HCT116 (cell line): Measurements from ENCODE around the gene FCER2. TPM values are rescaled to one million over a fixed set of nuclear protein-coding genes. Genes with fewer than 3 reads are reported as not detected.

Experiments used
- ATAC-seq: fragments of 200-7000 bp; cut with Tn5 transposase; 2 replicates; pipeline ENCODE4 v1.9.1; 2020; ENCODE audit warnings: mild to moderate bottlenecking, moderate library complexity
- BruUV-seq: library from RNA; stranded (reverse); fragments of 400-500 nt; replicated peaks from 2 replicates; lab custom pipeline; 2021; lab: Mats Ljungman, UMichigan
- CTCF ChIA-PET: fragments of 300-600 bp; sonication (Branson Sonifier 250); formaldehyde crosslinking; loops from one replicate; lab custom pipeline; 2021; ENCODE audit warnings: antibody characterized with exemption; lab: Charles Lee
- POLR2A ChIA-PET: fragments of 300-600, 350-600 bp; sonication (Branson Sonifier 250); formaldehyde crosslinking; loops from one replicate; lab custom pipeline; 2021; ENCODE audit warnings: antibody characterized with exemption; lab: Charles Lee
- RAD21 ChIA-PET, 2 experiments: fragments of 300-600 bp; sonication (Branson Sonifier 250); formaldehyde crosslinking; loops; one replicate each; lab custom pipeline; 2023; ENCODE audit warnings: low total read pairs in 2 of 2; ENCODE audit not compliant: uncharacterized antibody in 2 of 2, unreplicated experiment in 2 of 2, low non-redundant PET in 1 of 2; lab: Charles Lee
- DNase-seq: peaks from one replicate; pipeline ENCODE4 v3.0.0-alpha.2; 2010; ENCODE audit warnings: low read depth, low spot score
- H2AFZ ChIP-seq: fragments of 200-600 bp; shearing (Covaris generic), sonication (generic); 2 replicates; pipeline ENCODE4 v1.6.1; 2017; ENCODE audit warnings: low read depth, mixed run types, mixed read lengths, antibody characterized with exemption, low read length; ENCODE audit not compliant: poor library complexity, severe bottlenecking
- H3K27ac ChIP-seq: 2 replicates; pipeline ENCODE4 v1.5.1; 2012; ENCODE audit warnings: low read depth, low read length
- H3K27me3 ChIP-seq: fragments of 200-600 bp; sonication (generic); 2 replicates; pipeline ENCODE4 v1.6.1; 2016; ENCODE audit warnings: mixed run types, low read length, mixed read lengths; ENCODE audit not compliant: insufficient read depth
- H3K36me3 ChIP-seq, 2 experiments: fragments of 200-500 bp in 1 of 2; fragments of 200-600 bp in 1 of 2; sonication (Bioruptor generic) in 1 of 2; sonication (generic) in 1 of 2; 2 replicates each; pipeline versions ENCODE4 v1.5.1 to v1.6.1; 2014 to 2016; ENCODE audit warnings: low read length in 2 of 2, inconsistent platforms in 1 of 2, mixed read lengths in 1 of 2, mixed run types in 1 of 2; ENCODE audit not compliant: insufficient read depth in 2 of 2, control insufficient read depth in 1 of 2
- H3K4me1 ChIP-seq, 2 experiments: fragments of 200-600 bp in 1 of 2; sonication (generic) in 1 of 2; 2 replicates each; pipeline versions ENCODE4 v1.5.1 to v1.6.1; 2012 to 2017; ENCODE audit warnings: low read length in 2 of 2, inconsistent platforms in 1 of 2, mild to moderate bottlenecking in 1 of 2, mixed read lengths in 1 of 2, mixed run types in 1 of 2, moderate library complexity in 1 of 2; ENCODE audit not compliant: insufficient read depth in 2 of 2, control insufficient read depth in 1 of 2
- H3K4me2 ChIP-seq: fragments of 200-600 bp; sonication (generic); 2 replicates; pipeline ENCODE4 v1.6.1; 2017; ENCODE audit warnings: mixed run types, low read length, mixed read lengths
- H3K4me3 ChIP-seq, 2 experiments: fragments of 200-600 bp in 1 of 2; sonication (generic) in 1 of 2; replicated peaks in 1 of 2; 2 replicates each; pipeline ENCODE4 v1.5.1; 2011 to 2016; ENCODE audit warnings: low read length in 2 of 2, control low read depth in 1 of 2, low read depth in 1 of 2, mild to moderate bottlenecking in 1 of 2, mixed read lengths in 1 of 2, mixed run types in 1 of 2
- H3K79me2 ChIP-seq: fragments of 200-600 bp; sonication (generic); 2 replicates; pipeline ENCODE4 v1.6.1; 2017; ENCODE audit warnings: mild to moderate bottlenecking, mixed run types, low read length, moderate library complexity, mixed read lengths; ENCODE audit not compliant: insufficient read depth
- H3K9ac ChIP-seq: fragments of 200-600 bp; sonication (generic); 2 replicates; pipeline ENCODE4 v1.6.1; 2016; ENCODE audit warnings: low read length, mixed read lengths
- H3K9me2 ChIP-seq: fragments of 200-600 bp; sonication (generic), shearing (Covaris generic); 2 replicates; pipeline ENCODE4 v1.6.1; 2017; ENCODE audit warnings: mixed run types, mild to moderate bottlenecking, moderate library complexity; ENCODE audit not compliant: insufficient read depth
- H3K9me3 ChIP-seq, 2 experiments: fragments of 200-500 bp in 1 of 2; fragments of 200-600 bp in 1 of 2; sonication (Bioruptor generic) in 1 of 2; sonication (generic) in 1 of 2; 2 replicates each; pipeline ENCODE4 v1.6.1; 2014 to 2017; ENCODE audit warnings: low read length in 2 of 2, mixed read lengths in 2 of 2, inconsistent platforms in 1 of 2, low read depth in 1 of 2, mild to moderate bottlenecking in 1 of 2, mixed run types in 1 of 2, moderate library complexity in 1 of 2; ENCODE audit not compliant: control insufficient read depth in 1 of 2, insufficient read depth in 1 of 2
- H4K20me1 ChIP-seq: fragments of 200-600 bp; sonication (generic), shearing (Covaris generic); 2 replicates; pipeline ENCODE4 v1.6.1; 2017; ENCODE audit warnings: mixed run types, mild to moderate bottlenecking, moderate library complexity; ENCODE audit not compliant: insufficient read depth
- CBX3 ChIP-seq: IDR thresholded peaks from 2 replicates; pipeline ENCODE4 v1.6.1; 2012; ENCODE audit warnings: low read depth
- EGR1 ChIP-seq: IDR thresholded peaks from 2 replicates; pipeline ENCODE4 v1.6.1; 2012; ENCODE audit warnings: low read depth
- EZH2 ChIP-seq: fragments of 200-600 bp; sonication (generic); IDR thresholded peaks from 2 replicates; pipeline ENCODE4 v1.6.1; 2017; ENCODE audit warnings: antibody characterized with exemption, mixed run types
- EZH2phosphoT487 ChIP-seq: fragments of 200-600 bp; IDR thresholded peaks from 2 replicates; pipeline ENCODE4 v1.6.1; 2018; ENCODE audit warnings: antibody characterized with exemption, borderline replicate concordance
- FOSL1 ChIP-seq: IDR thresholded peaks from 2 replicates; pipeline ENCODE4 v1.6.1; 2012; ENCODE audit warnings: low read depth
- JUND ChIP-seq: IDR thresholded peaks from 2 replicates; pipeline ENCODE4 v1.6.1; 2012
- RAD21 ChIP-seq: IDR thresholded peaks from 2 replicates; pipeline ENCODE4 v1.6.1; 2012; ENCODE audit warnings: low read depth, mild to moderate bottlenecking
- REST ChIP-seq: IDR thresholded peaks from 2 replicates; pipeline ENCODE4 v1.6.1; 2012; ENCODE audit warnings: low read depth
- YY1 ChIP-seq: IDR thresholded peaks from 2 replicates; pipeline ENCODE4 v1.6.1; 2011; ENCODE audit warnings: low read length, low read depth, moderate library complexity, mild to moderate bottlenecking; ENCODE audit not compliant: insufficient replicate concordance; ENCODE audit errors: extremely low read depth
- ZFX ChIP-seq: fragments of 450-650 bp; IDR thresholded peaks from 2 replicates; pipeline ENCODE4 v1.6.1; 2017
- ZNF274 ChIP-seq: fragments of 200-500 bp; sonication (Bioruptor generic); IDR thresholded peaks from 2 replicates; pipeline ENCODE4 v1.6.1; 2014; ENCODE audit warnings: mild to moderate bottlenecking, low read depth, low read length, inconsistent platforms
- intact Hi-C: fragments of 100-400 bp; cut with micrococcal nuclease; formaldehyde crosslinking; loops from 2 replicates; pipeline ENCODE4 v1.10.0; 2022
- total RNA-seq: library from RNA; stranded (reverse); gene quantifications from one replicate; pipeline ENCODE4 v1.2.1, GENCODE V29; 2021; ENCODE audit not compliant: unreplicated experiment
- TF ChIP-seq, protein P1 (sequence below): IDR thresholded peaks from 2 replicates; pipeline ENCODE4 v1.6.1; 2011; ENCODE audit warnings: mild to moderate bottlenecking, low read length, moderate library complexity; ENCODE audit not compliant: insufficient replicate concordance; ENCODE audit errors: extremely low read depth
- TF ChIP-seq, protein P2 (sequence below): IDR thresholded peaks from 2 replicates; pipeline ENCODE4 v1.6.1; 2012
- TF ChIP-seq, protein P3 (sequence below), 3 experiments: fragments of 200-600 bp in 1 of 3; sonication (generic) in 1 of 3; IDR thresholded peaks in 2 of 3; conservative IDR thresholded peaks in 1 of 3; 2 replicates each; pipeline ENCODE4 v1.5.1; 2012 to 2017; ENCODE audit warnings: low read depth in 2 of 3, low read length in 2 of 3, antibody characterized with exemption in 1 of 3, borderline replicate concordance in 1 of 3, control low read depth in 1 of 3, mild to moderate bottlenecking in 1 of 3, mixed read lengths in 1 of 3, mixed run types in 1 of 3, moderate library complexity in 1 of 3; ENCODE audit not compliant: insufficient read depth in 1 of 3

The FCER2 gene
- total RNA-seq, 1 experiment from 2014 or later = 0.20 TPM

DNA sequence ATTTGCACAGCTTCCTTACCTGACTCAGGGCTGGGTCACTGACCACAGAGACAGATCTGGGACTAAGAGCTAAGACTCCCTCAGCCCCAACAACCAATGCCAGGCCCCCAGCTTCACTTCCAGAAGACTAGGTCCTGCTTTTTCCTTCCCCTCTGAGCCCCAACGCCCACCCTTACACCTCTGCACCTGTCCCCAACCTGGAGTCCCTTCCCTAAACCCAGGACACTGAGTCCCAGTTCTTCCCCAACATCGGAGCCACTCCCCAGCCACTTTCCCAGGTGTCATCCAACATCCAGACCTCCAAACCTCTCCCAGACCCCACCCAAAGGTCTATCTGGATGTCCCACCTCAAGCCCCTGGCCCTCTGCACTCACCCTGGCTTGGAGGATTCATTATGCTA lies 2.9 kb downstream of the FCER2 start (continued):
- TF ChIP-seq, protein P1, sequence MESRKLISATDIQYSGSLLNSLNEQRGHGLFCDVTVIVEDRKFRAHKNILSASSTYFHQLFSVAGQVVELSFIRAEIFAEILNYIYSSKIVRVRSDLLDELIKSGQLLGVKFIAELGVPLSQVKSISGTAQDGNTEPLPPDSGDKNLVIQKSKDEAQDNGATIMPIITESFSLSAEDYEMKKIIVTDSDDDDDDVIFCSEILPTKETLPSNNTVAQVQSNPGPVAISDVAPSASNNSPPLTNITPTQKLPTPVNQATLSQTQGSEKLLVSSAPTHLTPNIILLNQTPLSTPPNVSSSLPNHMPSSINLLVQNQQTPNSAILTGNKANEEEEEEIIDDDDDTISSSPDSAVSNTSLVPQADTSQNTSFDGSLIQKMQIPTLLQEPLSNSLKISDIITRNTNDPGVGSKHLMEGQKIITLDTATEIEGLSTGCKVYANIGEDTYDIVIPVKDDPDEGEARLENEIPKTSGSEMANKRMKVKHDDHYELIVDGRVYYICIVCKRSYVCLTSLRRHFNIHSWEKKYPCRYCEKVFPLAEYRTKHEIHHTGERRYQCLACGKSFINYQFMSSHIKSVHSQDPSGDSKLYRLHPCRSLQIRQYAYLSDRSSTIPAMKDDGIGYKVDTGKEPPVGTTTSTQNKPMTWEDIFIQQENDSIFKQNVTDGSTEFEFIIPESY = no peak
- TF ChIP-seq ZFX (no peak), REST (no peak), CBX3 (no peak)
- TF ChIP-seq, all 23 proteins: peak for 0

GRCh38 chr19:7698583-7698982 lies 3.3 kb downstream of the FCER2 start:
- intact Hi-C loops = no loop called here
- CTCF ChIA-PET = interaction anchor here (0.9 kb wide), 1 partner anchor 18 kb away, joined by 3 read pairs; the partner anchor contains the start of gene TRAPPC5
- no peak overlapping the region for H3K4me2 ChIP-seq
- H3K9me3 ChIP-seq = no peaks in the 10 kb centered on the region
- no peak overlapping the region for H3K27ac ChIP-seq
- H3K4me1 ChIP-seq = no peaks in the 10 kb centered on the region
- TF ChIP-seq EZH2 (no peak), EZH2phosphoT487 (no peak), YY1 (no peak), ZNF274 (no peak), JUND (no peak), EGR1 (no peak), RAD21 (no peak), FOSL1 (no peak)
- TF ChIP-seq, protein P2, sequence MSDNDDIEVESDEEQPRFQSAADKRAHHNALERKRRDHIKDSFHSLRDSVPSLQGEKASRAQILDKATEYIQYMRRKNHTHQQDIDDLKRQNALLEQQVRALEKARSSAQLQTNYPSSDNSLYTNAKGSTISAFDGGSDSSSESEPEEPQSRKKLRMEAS = no peak
- TF ChIP-seq, protein P1 = no peak
- TF ChIP-seq, protein P3, sequence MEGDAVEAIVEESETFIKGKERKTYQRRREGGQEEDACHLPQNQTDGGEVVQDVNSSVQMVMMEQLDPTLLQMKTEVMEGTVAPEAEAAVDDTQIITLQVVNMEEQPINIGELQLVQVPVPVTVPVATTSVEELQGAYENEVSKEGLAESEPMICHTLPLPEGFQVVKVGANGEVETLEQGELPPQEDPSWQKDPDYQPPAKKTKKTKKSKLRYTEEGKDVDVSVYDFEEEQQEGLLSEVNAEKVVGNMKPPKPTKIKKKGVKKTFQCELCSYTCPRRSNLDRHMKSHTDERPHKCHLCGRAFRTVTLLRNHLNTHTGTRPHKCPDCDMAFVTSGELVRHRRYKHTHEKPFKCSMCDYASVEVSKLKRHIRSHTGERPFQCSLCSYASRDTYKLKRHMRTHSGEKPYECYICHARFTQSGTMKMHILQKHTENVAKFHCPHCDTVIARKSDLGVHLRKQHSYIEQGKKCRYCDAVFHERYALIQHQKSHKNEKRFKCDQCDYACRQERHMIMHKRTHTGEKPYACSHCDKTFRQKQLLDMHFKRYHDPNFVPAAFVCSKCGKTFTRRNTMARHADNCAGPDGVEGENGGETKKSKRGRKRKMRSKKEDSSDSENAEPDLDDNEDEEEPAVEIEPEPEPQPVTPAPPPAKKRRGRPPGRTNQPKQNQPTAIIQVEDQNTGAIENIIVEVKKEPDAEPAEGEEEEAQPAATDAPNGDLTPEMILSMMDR (IDR thresholded peaks at IDR 0.05 in 2 of 3, conservative IDR thresholded peaks at IDR 0.05 in 1 of 3; ENCODE audit: borderline replicate concordance in 1 of 3, insufficient read depth in 1 of 3, low read depth in 2 of 3, low read length in 2 of 3) = no peak
- TF ChIP-seq, all 23 proteins: peak for 0
- BruUV-seq = no TSS peak
- no peaks in the 10 kb centered on the region for H3K36me3 ChIP-seq
- H3K9ac ChIP-seq = no peak overlapping the region
- no peaks in the 10 kb centered on the region for H3K79me2 ChIP-seq
- POLR2A ChIA-PET = no interaction called here
- H2AFZ ChIP-seq = no peak overlapping the region
- peaks cover 16% of the 10 kb centered on the region; the same call in 1 of the 2 replicates for H3K27me3 ChIP-seq
- no peaks in the 10 kb centered on the region for H3K9me2 ChIP-seq
- no peak for DNase-seq
- no peaks in the 10 kb centered on the region for H4K20me1 ChIP-seq
- no peak overlapping the region for H3K4me3 ChIP-seq
- RAD21 ChIA-PET = no interaction called here
- ATAC-seq = 0 out of 2 replicates have a peak, but pooled peaks have one; percentile 5
